Smooth muscle cell (in vitro differentiated cells): Measurements from ENCODE around the gene WIF1. TPM values are rescaled to one million over a fixed set of nuclear protein-coding genes. Genes with fewer than 3 reads are reported as not detected.

Experiments used
- DNase-seq: peaks from one replicate; lab custom pipeline; 2025; ENCODE audit not compliant: unreplicated experiment; lab: John Stamatoyannopoulos, UW
- H2AFZ ChIP-seq: fragments of 200-600 bp; sonication (generic); 2 replicates; pipeline ENCODE4 v1.6.0; 2016; ENCODE audit warnings: antibody characterized with exemption, low read depth, mild to moderate bottlenecking
- H3F3A ChIP-seq: fragments of 200-600 bp; sonication (generic); 2 replicates; pipeline ENCODE4 v1.6.0; 2017; ENCODE audit warnings: antibody characterized with exemption, low read depth
- H3K27ac ChIP-seq: fragments of 200-600 bp; sonication (generic); 2 replicates; pipeline ENCODE4 v1.5.1; 2016; ENCODE audit warnings: low read depth, mild to moderate bottlenecking
- H3K27me3 ChIP-seq: fragments of 200-600 bp; sonication (generic); 2 replicates; pipeline ENCODE4 v1.6.1; 2016; ENCODE audit warnings: low read depth, mild to moderate bottlenecking
- H3K36me3 ChIP-seq: fragments of 200-600 bp; sonication (generic); 2 replicates; pipeline ENCODE4 v1.5.1; 2016; ENCODE audit warnings: low read depth
- H3K4me1 ChIP-seq: fragments of 200-600 bp; sonication (generic); 2 replicates; pipeline ENCODE4 v1.5.1; 2016; ENCODE audit warnings: low read depth
- H3K4me2 ChIP-seq: fragments of 200-600 bp; sonication (generic); 2 replicates; pipeline ENCODE4 v1.6.0; 2016; ENCODE audit warnings: mild to moderate bottlenecking
- H3K4me3 ChIP-seq: fragments of 200-600 bp; sonication (generic); 2 replicates; pipeline ENCODE4 v1.5.1; 2016; ENCODE audit warnings: mild to moderate bottlenecking
- H3K79me2 ChIP-seq: fragments of 200-600 bp; sonication (generic); 2 replicates; pipeline ENCODE4 v1.6.0; 2016; ENCODE audit warnings: low read depth, mild to moderate bottlenecking
- H3K9ac ChIP-seq: fragments of 200-600 bp; sonication (generic); 2 replicates; pipeline ENCODE4 v1.6.0; 2016; ENCODE audit warnings: low read depth
- H3K9me3 ChIP-seq: fragments of 200-600 bp; sonication (generic); replicated peaks from 2 replicates; pipeline ENCODE4 v1.5.1; 2016; ENCODE audit warnings: low read depth
- H4K20me1 ChIP-seq: fragments of 200-600 bp; sonication (generic); 2 replicates; pipeline ENCODE4 v1.6.0; 2016; ENCODE audit warnings: low read depth
- CTCF ChIP-seq: fragments of 200-600 bp; sonication (generic); IDR thresholded peaks from 2 replicates; pipeline ENCODE4 v1.5.1; 2017; ENCODE audit warnings: borderline replicate concordance, mild to moderate bottlenecking, antibody characterized with exemption; ENCODE audit not compliant: insufficient read depth, poor library complexity, severe bottlenecking
- WGBS: methylation state at CpG from one replicate; pipeline ENCODE4 v1.1.7; 2016; ENCODE audit warnings: low lambda C conversion rate; 5-methylcytosine and 5-hydroxymethylcytosine counted together
- polyA plus RNA-seq: library from polyadenylated mRNA; unstranded; fragments of >200 nt; fragmentation: Nextera tagmentation; extraction: Ambion mirVana; gene quantifications from 2 replicates; pipeline ENCODE4 v1.2.1, GENCODE V29; 2016
- total RNA-seq: library from RNA; depleted of rRNA; stranded (reverse); fragments of >200 nt; gene quantifications from 2 replicates; pipeline ENCODE4 v1.2.3, GENCODE V29; 2014

The WIF1 gene
- total and polyA plus RNA-seq, 2 experiments from 2014 or later = 0.30 TPM; not detected in 1

- Histone ChIP-seq H3K27ac (no peak overlapping the region), H2AFZ (no peak overlapping the region), H3K36me3 (no peaks in the 10 kb centered on the region), H4K20me1 (no peaks in the 10 kb centered on the region), H3K9ac (no peak overlapping the region), H3K4me3 (no peak overlapping the region), H3K27me3 (peaks cover 8% of the 10 kb centered on the region), H3K4me1 (no peaks in the 10 kb centered on the region), H3K79me2 (no peaks in the 10 kb centered on the region), H3K4me2 (no peak overlapping the region), H3K9me3 (no peaks in the 10 kb centered on the region), H3F3A (no peaks in the 10 kb centered on the region)
- WGBS = 94% methylated on average over 4 of the region's 4 CpGs
- DNase-seq = no peak
- no peak for TF ChIP-seq CTCF
Observed at GRCh38 chr12:65019696-65020234, 101.3 kb downstream of the WIF1 start.

- H2AFZ ChIP-seq = no peak overlapping the region
Observed at GRCh38 chr12:65016881-65017650, 104.0 kb downstream of the WIF1 start.

GRCh38 chr12:65015850-65016249, 105.3 kb downstream of the WIF1 start:
- Histone ChIP-seq H3K4me2 (no peak overlapping the region), H3K4me1 (no peaks in the 10 kb centered on the region), H3K27ac (no peak overlapping the region), H3K9me3 (no peaks in the 10 kb centered on the region), H3K79me2 (no peaks in the 10 kb centered on the region), H3K9ac (no peak overlapping the region), H3K27me3 (peaks cover 20% of the 10 kb centered on the region), H3K36me3 (no peaks in the 10 kb centered on the region), H4K20me1 (no peaks in the 10 kb centered on the region), H3K4me3 (no peak overlapping the region), H2AFZ (no peak overlapping the region), H3F3A (no peaks in the 10 kb centered on the region)
- no peak for DNase-seq
- 90% methylated on average over 6 of the region's 6 CpGs for WGBS
- TF ChIP-seq CTCF = no peak

More at GRCh38 chr12:65016881-65017650, 104.0 kb downstream of the WIF1 start:
- peaks cover 20% of the 10 kb centered on the region for H3K27me3 ChIP-seq
- H3K27ac ChIP-seq = no peak overlapping the region
- H3K4me2 ChIP-seq = no peak overlapping the region
- TF ChIP-seq CTCF = no peak
- H3K4me3 ChIP-seq = no peak overlapping the region
- no peaks in the 10 kb centered on the region for H3K9me3 ChIP-seq
- H3K4me1 ChIP-seq = no peaks in the 10 kb centered on the region
- no peaks in the 10 kb centered on the region for H3F3A ChIP-seq
- H3K36me3 ChIP-seq = no peaks in the 10 kb centered on the region
- no peaks in the 10 kb centered on the region for H4K20me1 ChIP-seq
- no peak overlapping the region for H3K9ac ChIP-seq
- DNase-seq = no peak
- H3K79me2 ChIP-seq = no peaks in the 10 kb centered on the region
